ENCODE measurements around the gene BOC. TPM values are rescaled to one million over a fixed set of nuclear protein-coding genes. Genes with fewer than 3 reads are reported as not detected.

BOC gene
- total RNA-seq, 1 donor from 2014 or later = 20.2 TPM

DNA sequence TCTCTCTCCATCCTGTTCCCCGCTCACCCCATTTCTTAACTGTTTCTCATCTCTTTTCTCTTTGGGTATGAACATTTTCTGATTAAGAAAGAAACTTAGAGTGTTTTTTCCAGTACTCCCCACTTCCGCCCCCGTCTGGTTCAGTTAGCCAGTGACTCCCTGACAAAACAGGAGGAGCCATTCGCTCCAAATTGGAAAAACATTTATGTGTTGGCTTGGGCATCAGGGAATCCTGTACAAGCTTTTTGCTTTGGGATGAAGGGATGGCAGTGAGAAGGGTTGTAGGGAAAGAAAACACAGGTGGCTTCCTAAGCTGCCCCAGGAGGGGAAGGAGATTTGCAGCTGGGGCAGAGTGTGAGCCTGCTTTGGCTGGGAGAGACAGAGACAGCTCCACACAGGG is 47.0 kb downstream of the BOC start:
- peaks cover 7% of the 10 kb centered on the region for H3K4me1 Mint-ChIP-seq (ENCODE audit: low read depth, unreplicated experiment)
- no peak overlapping the region for H3K27ac ChIP-seq (ENCODE audit: low read depth, low read length)
- no peaks in the 10 kb centered on the region for H4K20me1 ChIP-seq (ENCODE audit: insufficient read depth, low read length)
- H3K27ac Mint-ChIP-seq (ENCODE audit: unreplicated experiment) = no peak overlapping the region
- no peaks in the 10 kb centered on the region for H3K27me3 Mint-ChIP-seq (ENCODE audit: low read depth, unreplicated experiment)
- no peak for TF ChIP-seq CTCF (IDR thresholded peaks at IDR 0.05; ENCODE audit: insufficient read depth, low read depth, low read length)
- no peak for TF ChIP-seq EZH2 (IDR thresholded peaks at IDR 0.05; ENCODE audit: insufficient read depth, low read length)
- no peak overlapping the region for H3K4me3 ChIP-seq (ENCODE audit: insufficient read depth, low read depth, low read length)
- no peak for DNase-seq (ENCODE audit: low read depth)
- H3K9ac ChIP-seq (ENCODE audit: low read length) = no peak overlapping the region
- no peaks in the 10 kb centered on the region for H3K27me3 ChIP-seq (ENCODE audit: insufficient read depth, low read length)
- H3K9me3 Mint-ChIP-seq (ENCODE audit: unreplicated experiment) = peaks cover 2% of the 10 kb centered on the region
- H3K79me2 ChIP-seq (ENCODE audit: insufficient read depth, low read length) = no peaks in the 10 kb centered on the region
- no peak overlapping the region for H2AFZ ChIP-seq (ENCODE audit: low read depth, low read length)
- H3K9me3 ChIP-seq (ENCODE audit: insufficient read depth, low read depth, low read length) = no peaks in the 10 kb centered on the region
- H3K4me3 Mint-ChIP-seq (ENCODE audit: unreplicated experiment) = no peak overlapping the region
- no peak overlapping the region for H3K4me2 ChIP-seq (ENCODE audit: low read length)
- peaks cover 20% of the 10 kb centered on the region for H3K36me3 Mint-ChIP-seq (ENCODE audit: low read depth, unreplicated experiment)
- no peaks in the 10 kb centered on the region for H3K36me3 ChIP-seq (ENCODE audit: insufficient read depth, low read length)
- FAIRE-seq = no peak
- H3K4me1 ChIP-seq (ENCODE audit: insufficient read depth, low read length) = no peaks in the 10 kb centered on the region

- H3K4me3 Mint-ChIP-seq (ENCODE audit: unreplicated experiment) = no peak overlapping the region
- Histone ChIP-seq H3K9me3 (ENCODE audit: insufficient read depth, low read depth, low read length) (no peaks in the 10 kb centered on the region), H3K36me3 (ENCODE audit: insufficient read depth, low read length) (no peaks in the 10 kb centered on the region), H3K9ac (ENCODE audit: low read length) (no peak overlapping the region), H4K20me1 (ENCODE audit: insufficient read depth, low read length) (no peaks in the 10 kb centered on the region), H3K27me3 (ENCODE audit: insufficient read depth, low read length) (no peaks in the 10 kb centered on the region), H2AFZ (ENCODE audit: low read depth, low read length) (no peak overlapping the region), H3K4me1 (ENCODE audit: insufficient read depth, low read length) (no peaks in the 10 kb centered on the region), H3K4me3 (ENCODE audit: insufficient read depth, low read depth, low read length) (no peak overlapping the region), H3K79me2 (ENCODE audit: insufficient read depth, low read length) (no peaks in the 10 kb centered on the region), H3K27ac (ENCODE audit: low read depth, low read length) (no peak overlapping the region), H3K4me2 (ENCODE audit: low read length) (no peak overlapping the region)
- TF ChIP-seq CTCF (IDR thresholded peaks at IDR 0.05; ENCODE audit: insufficient read depth, low read depth, low read length) = no peak
- TF ChIP-seq EZH2 (IDR thresholded peaks at IDR 0.05; ENCODE audit: insufficient read depth, low read length) = no peak
- DNase-seq (ENCODE audit: low read depth) (no peak), FAIRE-seq (no peak)
- peaks cover 5% of the 10 kb centered on the region for H3K4me1 Mint-ChIP-seq (ENCODE audit: low read depth, unreplicated experiment)
- H3K27me3 Mint-ChIP-seq (ENCODE audit: low read depth, unreplicated experiment) = no peaks in the 10 kb centered on the region
- no peaks in the 10 kb centered on the region for H3K9me3 Mint-ChIP-seq (ENCODE audit: unreplicated experiment)
- H3K36me3 Mint-ChIP-seq (ENCODE audit: low read depth, unreplicated experiment) = peaks cover 20% of the 10 kb centered on the region
- no peak overlapping the region for H3K27ac Mint-ChIP-seq (ENCODE audit: unreplicated experiment)
These were observed 47.8 kb downstream of the BOC start for GRCh38 chr3:113259196-113259595.

- Histone ChIP-seq H3K79me2 (ENCODE audit: insufficient read depth, low read length) (no peaks in the 10 kb centered on the region), H3K9ac (ENCODE audit: low read length) (no peak overlapping the region), H3K9me3 (ENCODE audit: insufficient read depth, low read depth, low read length) (no peaks in the 10 kb centered on the region), H3K27me3 (ENCODE audit: insufficient read depth, low read length) (no peaks in the 10 kb centered on the region), H3K27ac (ENCODE audit: low read depth, low read length) (no peak overlapping the region), H3K36me3 (ENCODE audit: insufficient read depth, low read length) (no peaks in the 10 kb centered on the region), H4K20me1 (ENCODE audit: insufficient read depth, low read length) (no peaks in the 10 kb centered on the region), H3K4me1 (ENCODE audit: insufficient read depth, low read length) (no peaks in the 10 kb centered on the region), H3K4me2 (ENCODE audit: low read length) (no peak overlapping the region), H3K4me3 (ENCODE audit: insufficient read depth, low read depth, low read length) (no peak overlapping the region), H2AFZ (ENCODE audit: low read depth, low read length) (no peak overlapping the region)
- TF ChIP-seq EZH2 (IDR thresholded peaks at IDR 0.05; ENCODE audit: insufficient read depth, low read length) = no peak
- TF ChIP-seq CTCF (IDR thresholded peaks at IDR 0.05; ENCODE audit: insufficient read depth, low read depth, low read length) = no peak
- Mint-ChIP-seq H3K4me1 (ENCODE audit: low read depth, unreplicated experiment) (peaks cover 3% of the 10 kb centered on the region), H3K4me3 (ENCODE audit: unreplicated experiment) (no peak overlapping the region), H3K9me3 (ENCODE audit: unreplicated experiment) (no peaks in the 10 kb centered on the region), H3K27ac (ENCODE audit: unreplicated experiment) (no peak overlapping the region), H3K27me3 (ENCODE audit: low read depth, unreplicated experiment) (no peaks in the 10 kb centered on the region), H3K36me3 (ENCODE audit: low read depth, unreplicated experiment) (peaks cover 17% of the 10 kb centered on the region)
- DNase-seq (ENCODE audit: low read depth) = peak; percentile 32
- no peak for FAIRE-seq
These were observed 49.8 kb downstream of the BOC start for GRCh38 chr3:113261063-113261625.
